Measurements from ENCODE around the gene ARHGAP40.

The ARHGAP40 gene

GRCh38 chr20:38601216-38602184 is at the start of gene ARHGAP40:
Gene ARHGAP40, plus strand, starts transcription at chr20:38601809.
- DNase-seq: no peak

DNA sequence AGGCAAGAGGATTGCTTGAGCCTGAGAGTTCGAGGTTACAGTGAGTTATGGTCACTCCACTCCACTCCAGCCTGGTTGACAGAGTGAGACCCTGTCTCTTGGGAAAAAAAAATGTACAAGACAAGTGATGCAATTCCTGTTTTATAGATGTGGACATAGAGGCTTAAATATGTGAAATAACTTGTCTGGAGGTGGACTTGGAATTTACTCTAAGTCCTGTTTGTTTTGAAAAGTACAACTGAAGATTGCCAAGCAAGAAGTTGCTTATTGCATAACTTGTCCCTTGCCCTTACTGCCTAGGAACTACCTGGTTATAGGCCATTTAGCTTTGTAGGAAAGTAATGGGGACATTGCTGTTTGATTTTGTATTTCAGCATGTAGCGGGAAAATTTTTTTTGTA is 46.6 kb upstream of the ARHGAP40 start:
- DNase-seq: no peak

- DNase-seq: no peak
These were observed 46.2 kb upstream of the ARHGAP40 start for GRCh38 chr20:38555395-38555794.

DNA sequence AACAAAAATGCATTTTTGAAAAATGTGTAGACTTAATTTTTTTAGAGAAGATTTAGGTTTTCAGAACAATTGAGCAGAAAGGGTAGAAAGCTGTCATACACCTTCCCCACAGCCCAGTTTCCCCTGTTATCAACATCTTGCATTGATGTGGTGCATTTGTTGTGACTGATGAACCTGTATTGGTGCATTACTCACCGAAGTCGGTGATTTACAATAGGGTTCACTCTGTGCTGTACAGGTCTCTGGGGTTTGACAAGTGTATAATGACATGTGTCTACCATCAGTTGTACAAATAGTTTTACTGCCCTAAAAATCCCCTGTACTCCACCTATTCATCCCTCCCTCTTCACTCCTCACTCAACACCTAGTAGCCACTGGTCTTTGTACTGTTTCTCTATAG is 44.4 kb upstream of the ARHGAP40 start:
- no peak for DNase-seq

- DNase-seq: no peak
These were observed 42.8 kb upstream of the ARHGAP40 start for GRCh38 chr20:38558596-38559360.

DNA sequence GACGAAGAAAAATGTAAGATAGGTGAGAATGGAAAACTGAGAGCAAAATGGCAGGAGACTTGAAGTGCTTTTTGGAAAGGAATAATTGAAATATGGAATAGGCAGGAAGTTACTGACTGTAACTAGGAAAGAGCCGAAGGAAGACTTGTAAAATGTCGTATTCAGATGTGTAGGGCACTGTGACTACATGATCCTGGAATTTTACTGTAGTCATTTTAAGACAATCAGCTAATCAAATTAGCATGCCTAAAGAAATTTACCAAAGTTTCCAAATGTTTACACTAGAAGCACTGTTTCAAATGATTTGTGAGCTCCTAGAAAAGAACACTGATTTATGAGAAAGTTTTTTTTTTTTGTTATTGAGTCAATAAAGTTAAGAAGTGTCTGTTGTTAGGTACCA is 41.8 kb upstream of the ARHGAP40 start:
- DNase-seq: no peak

- no peak for DNase-seq
These were observed 37.7 kb upstream of the ARHGAP40 start for GRCh38 chr20:38563802-38564431.

DNA sequence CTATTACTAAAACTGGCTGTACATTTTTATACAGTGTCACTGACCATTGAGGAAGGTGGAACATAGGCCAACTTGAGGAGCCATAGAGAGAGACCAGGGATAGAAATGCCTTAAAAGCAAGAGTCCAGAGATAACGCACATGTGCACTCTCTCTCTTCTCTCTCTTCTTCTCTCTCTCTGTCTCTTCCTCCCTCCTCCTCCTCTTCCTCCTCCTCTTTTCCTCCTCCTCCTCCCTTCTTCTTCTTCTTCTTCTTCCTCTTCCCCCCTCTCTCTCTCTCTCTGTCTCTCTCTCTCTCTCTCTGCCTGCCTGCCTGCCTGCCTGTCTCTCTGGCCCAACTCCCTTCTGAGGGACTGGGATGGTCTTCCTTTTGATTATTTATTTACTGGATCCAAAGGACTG is 36.9 kb upstream of the ARHGAP40 start:
- DNase-seq: no peak

- no peak for DNase-seq
These were observed 35.5 kb upstream of the ARHGAP40 start for GRCh38 chr20:38566036-38566598.

- DNase-seq: no peak
These were observed 31.7 kb upstream of the ARHGAP40 start for GRCh38 chr20:38569747-38570525.

- no peak for DNase-seq
These were observed 28.2 kb upstream of the ARHGAP40 start for GRCh38 chr20:38573413-38573812.

DNA sequence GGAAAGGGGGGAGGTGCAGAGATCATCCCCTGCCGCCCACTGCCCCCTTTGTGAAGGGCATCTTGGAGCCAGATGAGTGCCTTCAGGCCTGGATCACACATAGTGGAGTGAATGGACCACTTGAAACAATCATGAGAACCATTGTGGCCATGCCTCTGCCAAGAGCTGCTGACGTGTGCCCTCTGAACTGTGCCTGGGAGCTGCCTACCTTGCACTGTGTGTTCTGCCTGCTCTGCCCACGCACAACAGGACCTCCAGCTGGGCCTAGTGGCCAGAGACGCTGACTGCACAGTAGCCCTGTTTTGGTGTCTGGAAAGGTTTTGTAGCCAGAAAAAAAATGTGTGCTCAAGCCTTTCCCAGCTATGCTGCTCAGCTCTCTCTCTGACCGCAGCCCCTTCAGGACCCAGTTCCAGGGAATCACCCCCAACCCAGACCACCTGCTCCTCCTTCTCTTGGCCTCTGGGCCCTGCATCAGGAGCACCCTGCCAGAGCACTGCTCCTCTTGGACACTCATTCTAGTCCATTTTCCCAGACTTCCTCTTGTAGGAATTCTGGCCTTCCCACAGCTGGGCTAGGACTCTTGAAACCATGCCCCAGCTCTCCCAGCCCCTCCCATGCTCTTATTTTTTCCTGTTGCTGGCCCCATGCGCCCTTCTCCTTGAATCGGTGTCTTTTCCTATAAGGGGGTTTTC is 22.2 kb upstream of the ARHGAP40 start:
- DNase-seq: no peak

- DNase-seq: no peak
These were observed 21.7 kb upstream of the ARHGAP40 start for GRCh38 chr20:38579921-38580320.

DNA sequence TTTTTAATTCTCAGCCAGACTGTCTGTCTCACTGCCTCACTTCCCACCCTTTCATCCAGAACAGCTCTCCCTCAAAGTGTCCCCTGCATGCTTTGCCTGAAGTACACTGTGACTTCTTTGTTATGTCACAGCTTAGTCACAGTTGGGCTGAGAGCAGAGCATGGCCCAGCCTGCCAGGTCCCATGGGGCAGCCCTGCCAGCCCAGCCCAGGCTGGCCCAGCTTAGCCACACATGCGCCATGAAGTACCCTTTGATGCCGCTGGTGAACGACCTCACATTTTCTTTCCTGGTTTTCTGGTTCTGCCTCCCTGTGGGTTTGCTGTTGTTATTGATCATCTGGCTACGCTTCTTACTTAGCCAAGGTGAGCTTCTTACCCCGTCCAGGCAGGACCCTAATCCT is 20.6 kb upstream of the ARHGAP40 start, which contains the start of gene ADIG:
ADIG (plus strand) TSS at position 185 of the 400 bp plus-strand sequence; CDS start at position 239, 54 bp downstream.
- DNase-seq: no peak

GRCh38 chr20:38581830-38582358 is 19.7 kb upstream of the ARHGAP40 start:
- no peak for DNase-seq

DNA sequence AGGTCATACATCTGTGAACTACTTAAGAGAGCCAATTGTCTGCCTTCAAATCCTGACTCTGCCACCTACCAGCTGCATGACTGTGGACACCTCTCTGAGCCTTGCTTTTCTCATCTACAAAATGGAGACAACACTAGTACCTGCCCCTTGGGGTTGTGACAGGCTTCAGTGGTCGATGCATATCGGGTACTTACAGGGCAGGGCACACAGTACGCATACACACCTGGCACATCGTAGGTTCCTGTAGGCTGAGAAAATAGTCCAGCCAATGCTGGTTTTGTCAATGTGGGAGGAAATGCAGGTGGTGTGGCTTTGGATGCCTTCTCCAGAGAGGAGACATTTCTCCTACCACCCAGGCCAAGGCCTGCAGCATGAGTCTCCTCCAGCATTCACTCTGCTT is 18.3 kb upstream of the ARHGAP40 start:
- DNase-seq: no peak

DNA sequence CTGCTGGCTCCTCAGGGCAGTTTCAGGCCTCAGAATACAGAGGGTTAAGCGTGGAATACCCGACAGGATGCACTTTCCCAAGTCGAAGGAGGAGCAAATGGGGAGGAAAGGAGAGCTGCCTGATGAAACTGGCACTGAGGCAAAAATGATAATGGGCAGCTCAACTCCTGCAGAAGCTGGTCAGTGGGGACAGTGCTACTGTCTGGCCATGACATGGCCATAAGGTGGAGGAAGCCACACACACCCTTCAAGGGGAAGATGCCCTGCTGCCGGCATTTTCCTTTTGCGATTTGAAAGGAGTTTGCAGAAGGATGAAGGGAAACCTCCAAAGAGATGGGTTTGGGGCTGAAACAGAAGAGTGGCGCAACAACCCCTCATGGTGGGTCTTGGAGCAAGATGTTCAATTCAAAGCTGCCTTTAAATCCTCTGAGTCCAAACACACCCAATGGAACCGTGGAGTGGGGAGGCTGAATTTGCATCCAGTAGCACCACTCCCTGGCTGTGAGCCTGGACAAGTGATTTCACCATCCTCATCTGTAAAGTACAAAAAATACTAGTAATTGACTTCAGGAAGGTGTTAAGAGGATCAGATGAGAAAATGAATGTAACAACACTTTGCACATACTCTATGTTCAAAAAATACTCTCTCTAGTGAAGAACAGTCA is 17.4 kb upstream of the ARHGAP40 start:
- DNase-seq: no peak

- DNase-seq: no peak
These were observed 16.0 kb upstream of the ARHGAP40 start for GRCh38 chr20:38585404-38586180.

DNA sequence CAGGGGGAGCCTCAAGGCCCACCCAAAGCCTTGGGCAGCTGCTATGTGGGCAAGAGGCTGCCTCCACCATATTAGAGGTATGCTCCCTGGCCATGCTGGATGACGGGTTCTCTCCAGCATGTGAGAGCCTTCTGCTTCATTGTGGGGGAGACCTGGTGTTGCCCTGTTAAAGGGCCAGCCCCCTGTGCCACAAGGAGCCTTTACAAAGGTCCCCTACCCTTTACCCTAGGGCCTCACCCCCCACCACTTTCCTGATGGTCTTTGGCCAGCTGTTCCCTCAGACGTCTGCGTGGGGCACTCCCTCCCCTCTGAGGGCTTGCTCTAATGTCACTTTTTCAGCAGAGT is 15.5 kb upstream of the ARHGAP40 start:
- DNase-seq: no peak

DNA sequence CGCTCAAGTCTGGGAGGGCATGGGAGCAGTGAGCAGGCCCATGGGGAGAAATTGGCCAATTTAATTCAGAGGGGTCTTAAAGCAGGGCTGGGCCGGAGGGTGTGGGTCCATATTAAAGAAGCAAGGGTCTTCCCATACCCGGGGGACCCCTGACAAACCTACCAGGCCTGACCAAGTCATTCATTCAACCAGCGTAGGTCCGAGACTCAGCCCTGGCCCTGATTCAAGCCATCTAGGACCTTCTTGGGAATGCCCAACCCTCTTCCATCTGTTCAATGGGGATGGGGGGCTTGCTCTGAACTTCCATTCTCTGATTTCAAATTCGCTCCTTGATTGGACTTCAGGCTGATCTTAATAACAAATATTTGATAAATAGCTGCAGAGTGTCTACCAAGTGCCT is 13.3 kb upstream of the ARHGAP40 start:
- no peak for DNase-seq

Data from CD4-positive, alpha-beta T cell treated with Interferon gamma for 1 hour (primary cell).